GM19463 (cell line): Measurements from ENCODE around the gene DENND1B.
A peak's percentile ranks its signal among the peaks of the same experiment; 100 is the strongest.
"Not testable (repeated sequence)": the region's sequence is repeated elsewhere in the genome, so short reads cannot be mapped to it uniquely, and the experiment has no call there.

ENCODE experiments used
- ATAC-seq: cut with Tn5 transposase; IDR thresholded peaks from one replicate; pipeline ENCODE4 v1.9.1; 2021; ENCODE audit warnings: mild to moderate bottlenecking, moderate library complexity; ENCODE audit not compliant: unreplicated experiment

Gene DENND1B

DNA sequence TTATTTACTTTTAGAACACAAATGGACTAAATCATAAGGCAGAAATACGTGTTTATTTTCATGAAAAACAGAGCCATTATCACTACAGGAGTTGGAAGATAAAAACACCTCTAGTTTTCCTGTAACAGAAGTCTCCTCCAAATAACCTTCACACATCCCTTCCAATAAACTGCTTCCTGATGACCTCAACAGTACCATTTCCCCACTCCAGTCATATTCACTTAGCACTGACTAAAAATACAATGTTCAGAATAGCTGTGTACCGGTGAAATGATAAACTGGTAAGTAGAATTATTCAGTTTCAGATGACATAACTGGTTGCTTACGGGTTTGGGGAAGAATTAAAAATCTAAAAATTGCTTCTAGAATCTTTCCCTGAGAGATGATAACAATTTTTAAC lies 137.9 kb downstream of the DENND1B start:
- ATAC-seq = no peak

DNA sequence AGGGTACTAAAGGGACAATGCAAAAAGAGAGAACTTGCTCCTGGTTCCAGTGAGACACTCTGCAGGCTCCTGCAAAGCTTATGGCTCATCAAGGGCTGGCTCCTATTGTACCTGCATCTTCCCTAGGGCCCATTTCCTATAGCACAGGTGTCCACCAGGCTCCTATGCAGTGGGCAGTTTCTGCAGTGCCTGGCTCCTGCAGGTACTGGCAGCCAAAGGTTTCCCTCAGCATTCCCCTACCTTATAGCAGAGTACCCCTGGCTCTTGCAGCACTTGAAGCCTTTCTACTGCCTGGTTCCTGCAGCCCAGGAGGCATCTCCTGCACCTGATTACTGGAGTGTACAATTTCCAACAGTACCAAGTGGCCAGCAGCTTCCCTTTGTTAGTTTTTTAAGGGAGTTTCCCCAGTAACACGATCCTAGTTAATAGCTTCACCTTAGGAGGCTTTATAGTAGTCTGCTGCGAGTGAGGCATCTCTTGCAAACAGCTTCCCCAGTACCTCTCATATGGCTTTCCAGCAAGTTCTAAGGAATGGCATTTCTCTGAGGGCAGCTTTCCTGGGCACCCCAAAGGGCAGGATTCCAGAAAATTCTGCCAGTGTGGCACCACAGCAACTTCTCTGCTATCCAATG lies 141.7 kb downstream of the DENND1B start:
- no peak for ATAC-seq

DNA sequence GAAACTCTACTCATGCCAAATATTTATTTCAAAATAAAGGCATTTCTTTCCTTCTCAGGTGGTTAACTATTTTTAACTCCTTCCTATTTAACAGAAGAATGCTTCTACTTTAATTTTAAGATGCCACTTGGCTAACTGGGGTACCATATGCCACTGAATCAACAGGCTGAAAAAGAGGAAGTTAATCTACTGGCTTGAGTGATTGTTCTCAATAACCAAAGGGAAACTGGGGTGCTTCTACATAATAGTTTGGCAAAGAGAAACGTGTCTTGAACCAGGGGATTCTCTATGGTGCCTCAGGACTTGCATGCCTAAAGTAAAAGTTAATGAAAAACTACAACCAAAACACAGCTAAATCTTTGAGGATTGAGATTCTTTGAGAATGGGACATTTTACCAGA lies 142.6 kb downstream of the DENND1B start:
- ATAC-seq = no peak

DNA sequence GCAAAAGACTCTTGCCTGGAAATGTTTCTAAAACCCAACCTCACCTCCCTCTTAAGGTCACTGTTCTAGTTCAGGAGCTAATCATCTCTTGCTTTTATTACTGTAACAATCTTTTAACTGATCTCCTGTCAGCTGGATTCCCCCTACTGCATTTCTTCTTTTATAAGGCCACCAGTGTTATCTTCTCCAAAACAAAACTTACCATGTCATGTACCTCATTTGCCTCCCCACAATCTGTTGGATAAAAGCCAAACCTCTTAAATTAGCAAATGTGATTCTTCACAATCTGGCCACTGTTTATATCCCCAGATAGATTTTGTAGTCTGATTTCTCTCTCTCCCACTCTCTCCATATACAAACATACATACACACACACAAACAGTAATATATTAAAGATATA lies 143.3 kb downstream of the DENND1B start:
- no peak for ATAC-seq

DNA sequence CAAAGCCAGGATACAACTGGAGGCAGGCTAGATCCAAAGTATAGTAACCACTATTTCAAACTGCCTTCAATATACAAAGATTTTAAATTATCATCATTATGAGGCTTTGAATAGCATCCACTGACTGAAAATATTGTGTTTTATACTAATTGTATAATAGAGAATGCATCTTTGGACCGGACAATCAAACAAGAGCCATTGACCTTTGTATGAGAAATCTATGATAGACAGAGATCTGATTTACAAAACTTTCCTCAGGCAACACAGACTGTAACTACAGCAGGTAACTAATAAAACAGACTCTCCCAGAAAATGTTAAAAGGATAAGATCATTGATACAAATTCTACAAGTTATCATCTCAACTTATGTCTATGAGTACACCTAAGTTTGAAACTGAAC lies 152.9 kb downstream of the DENND1B start:
- no peak for ATAC-seq

DNA sequence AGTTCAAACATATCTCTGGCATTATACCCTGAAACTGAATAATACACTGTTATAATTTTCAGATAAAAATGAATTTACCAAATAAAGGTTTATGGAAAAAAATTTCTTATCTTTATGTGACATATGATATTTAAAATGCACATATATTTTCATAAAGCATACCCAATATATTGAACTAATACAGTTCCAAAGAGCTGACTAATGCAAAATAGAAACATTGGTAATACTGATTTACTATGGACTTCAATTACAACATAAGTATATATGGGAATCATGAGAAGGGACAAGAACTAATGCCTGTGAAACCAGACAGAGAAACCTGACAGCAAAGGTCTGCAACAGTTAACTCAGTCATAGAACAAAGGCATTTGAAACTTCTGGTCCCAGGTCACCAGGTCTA lies 153.5 kb downstream of the DENND1B start:
- ATAC-seq = no peak

DNA sequence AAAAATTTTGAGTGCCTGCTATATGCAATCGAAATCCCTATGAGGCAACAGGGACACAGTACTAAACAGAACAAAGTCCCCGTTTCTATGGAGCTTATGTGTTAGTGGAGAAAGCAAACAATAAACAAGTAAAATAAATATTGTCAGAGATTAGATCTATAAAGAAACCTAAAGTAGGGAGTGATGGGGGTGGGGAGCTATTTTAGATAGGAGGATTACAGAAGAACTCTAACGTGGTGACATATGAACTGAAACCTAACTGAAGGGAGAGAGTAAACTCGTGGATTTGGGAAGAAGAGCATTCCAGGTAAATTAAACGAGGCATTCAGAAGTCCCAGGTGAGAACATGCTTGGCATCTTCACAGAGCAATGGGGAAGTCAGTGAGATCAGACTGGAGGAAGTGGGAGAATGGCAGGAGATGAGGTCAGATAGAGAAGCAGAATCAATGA lies 154.5 kb downstream of the DENND1B start:
- ATAC-seq = no peak

DNA sequence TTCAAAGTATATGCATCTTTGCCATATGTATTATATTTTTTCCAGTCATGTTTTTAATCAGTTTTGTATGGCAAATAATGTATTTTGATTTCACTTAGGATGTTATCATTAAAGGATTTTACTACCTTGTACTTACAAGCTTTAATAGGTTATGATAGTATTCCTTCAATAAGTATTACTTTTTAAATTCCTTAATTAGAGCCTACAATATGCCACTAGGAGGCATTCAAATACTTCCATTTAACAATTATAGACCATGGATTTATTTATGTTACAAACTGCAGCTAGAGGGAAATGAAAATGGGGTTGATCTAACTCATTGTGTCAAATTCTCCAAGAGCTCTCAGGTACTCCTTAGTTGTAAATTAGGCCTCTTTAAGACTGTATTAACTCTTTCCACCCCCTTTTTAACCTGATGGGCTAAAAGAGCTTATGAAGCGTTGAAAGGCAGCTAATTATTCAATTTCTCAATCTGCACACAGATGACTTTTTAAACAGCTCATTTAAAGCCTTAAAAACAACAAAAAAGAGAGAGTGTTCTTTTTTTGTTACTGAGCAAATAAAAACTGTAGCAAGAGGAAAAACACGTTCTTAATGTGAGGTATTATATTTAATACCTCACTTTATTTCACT lies 156.2 kb downstream of the DENND1B start:
- ATAC-seq = no peak

DNA sequence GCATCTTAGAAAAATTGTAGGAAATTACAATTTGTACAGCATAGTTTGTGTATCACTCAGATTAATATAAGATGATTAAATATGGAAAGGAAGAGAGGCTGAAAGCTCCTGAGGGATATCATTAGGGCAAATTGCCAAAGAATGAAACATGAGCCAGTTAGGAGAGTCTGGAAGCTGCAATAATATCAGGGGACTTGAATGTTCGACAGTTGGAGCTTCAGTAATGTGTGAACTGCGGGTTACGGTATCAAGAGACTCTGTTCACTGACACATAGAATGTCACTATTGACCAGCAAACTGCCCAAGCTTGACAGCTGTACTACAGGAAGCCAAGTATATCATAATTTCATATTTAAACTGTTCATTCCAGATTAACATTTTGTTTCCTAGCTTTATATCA lies 157.2 kb downstream of the DENND1B start:
- ATAC-seq = no peak

DNA sequence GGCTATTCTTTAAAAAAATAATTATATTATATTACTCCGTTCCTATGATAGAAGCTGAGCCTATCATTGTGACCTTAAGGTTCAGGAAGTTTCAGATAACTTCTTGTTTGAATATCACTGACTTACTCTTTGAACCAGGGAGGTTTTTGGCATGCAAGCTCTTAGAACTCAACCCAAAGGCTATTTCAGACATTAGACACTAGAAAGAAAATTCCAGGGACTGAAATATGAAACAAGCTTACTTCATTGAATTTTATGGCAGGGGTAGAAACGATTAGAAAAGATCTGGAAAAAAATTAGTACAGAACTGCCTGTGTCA lies 159.6 kb downstream of the DENND1B start:
- no peak for ATAC-seq

DNA sequence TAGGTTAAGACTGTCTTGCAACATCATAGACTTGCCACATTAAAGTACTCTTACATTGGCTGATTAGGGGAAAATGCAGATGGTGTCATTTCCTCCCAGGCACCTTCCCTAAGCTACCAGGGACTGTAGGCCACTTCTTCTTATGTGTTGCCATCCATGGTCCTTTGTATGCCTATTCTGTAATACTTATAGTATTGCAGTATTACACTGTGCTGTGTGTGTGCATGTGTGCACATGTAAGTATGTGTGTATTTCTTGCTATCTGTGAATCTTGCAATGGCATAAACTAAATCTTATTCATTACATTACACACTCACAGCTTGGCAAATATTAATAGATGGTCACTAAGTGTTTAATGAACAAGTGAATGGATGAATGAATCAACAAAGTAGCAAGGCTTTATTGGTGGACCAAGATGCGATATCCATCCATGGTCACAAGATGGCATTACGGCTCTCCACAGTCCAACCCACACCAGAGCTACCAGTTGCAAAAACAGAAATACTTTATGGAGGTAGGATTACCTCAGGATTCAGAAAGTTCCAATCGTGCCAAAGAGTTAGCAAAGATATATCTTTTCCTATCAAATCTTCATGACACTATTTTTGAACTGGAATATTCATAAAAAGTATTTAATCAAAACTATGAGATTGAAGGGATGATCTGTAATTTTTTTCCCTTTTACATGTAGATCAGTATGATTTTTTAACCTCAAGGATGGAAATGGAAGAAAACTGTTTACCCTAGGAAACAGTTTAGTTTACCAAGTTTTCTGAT lies 160.2 kb downstream of the DENND1B start:
- peak; percentile 73 for ATAC-seq

DNA sequence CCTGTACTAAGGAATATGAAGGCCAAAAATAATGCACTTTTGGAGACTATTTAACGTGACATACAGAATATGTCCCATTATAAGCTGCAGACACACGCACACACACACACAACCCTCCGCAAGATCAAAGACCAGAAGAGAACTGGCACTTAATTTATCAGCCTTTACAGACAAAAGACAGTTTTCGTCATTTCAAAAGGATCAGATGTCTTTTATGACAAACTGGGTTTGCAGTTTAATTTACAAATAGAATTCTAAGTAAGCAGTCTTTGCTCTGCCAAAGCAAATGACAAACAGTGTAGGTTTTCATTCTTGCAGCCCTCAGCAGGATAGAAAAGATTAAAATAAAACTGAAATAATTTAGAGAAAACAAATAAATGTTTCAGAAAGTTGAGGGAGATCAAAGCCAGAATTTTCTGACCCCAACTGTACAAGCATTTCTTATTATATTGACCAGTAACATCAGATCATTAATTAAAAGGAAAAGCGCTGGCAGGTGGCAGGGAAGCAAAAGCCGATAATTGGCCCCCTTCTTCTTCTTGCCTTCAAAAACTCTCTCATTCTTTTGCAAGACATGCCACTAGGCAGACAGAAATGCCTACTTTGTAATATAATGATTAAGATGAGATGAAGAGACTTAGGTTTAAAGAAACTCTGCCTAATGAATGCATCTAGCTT lies 169.0 kb downstream of the DENND1B start:
- ATAC-seq = no peak

DNA sequence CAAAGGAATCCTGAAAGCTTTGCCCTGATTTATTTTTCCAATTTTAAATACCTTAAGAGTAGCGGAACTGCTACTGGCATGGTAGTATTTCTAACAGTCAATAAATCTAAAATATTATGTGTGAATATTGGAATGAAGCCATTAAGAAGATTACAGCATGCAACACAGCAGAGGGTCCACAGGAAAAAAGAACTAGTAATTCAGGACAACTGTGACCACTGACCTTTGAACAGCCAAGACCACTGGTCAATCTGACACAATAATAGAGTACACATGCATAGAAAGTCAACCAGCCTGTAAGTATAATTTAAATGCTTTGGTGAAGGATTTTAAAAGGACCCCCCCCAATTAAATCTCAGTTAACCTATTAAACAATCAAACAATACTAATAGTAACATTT lies 171.0 kb downstream of the DENND1B start:
- ATAC-seq = no peak

DNA sequence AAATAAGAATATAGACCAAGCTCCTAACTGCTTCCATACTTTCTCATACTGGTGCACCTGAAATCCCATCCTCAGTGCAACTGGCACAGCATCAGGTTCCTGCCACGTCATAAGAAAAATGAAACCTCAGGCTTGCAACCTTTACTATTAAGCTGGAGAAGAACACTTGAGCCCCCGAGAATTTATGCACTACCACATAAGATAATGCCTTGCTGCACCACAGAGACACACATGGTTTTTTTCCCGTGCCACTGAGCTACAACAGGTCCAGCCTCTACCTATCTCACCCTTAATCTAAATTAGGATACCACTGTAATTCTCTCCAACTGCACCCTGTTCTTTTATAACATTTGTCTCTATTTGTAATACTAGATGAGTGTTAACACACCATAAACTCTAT lies 174.5 kb downstream of the DENND1B start:
- ATAC-seq = no peak

DNA sequence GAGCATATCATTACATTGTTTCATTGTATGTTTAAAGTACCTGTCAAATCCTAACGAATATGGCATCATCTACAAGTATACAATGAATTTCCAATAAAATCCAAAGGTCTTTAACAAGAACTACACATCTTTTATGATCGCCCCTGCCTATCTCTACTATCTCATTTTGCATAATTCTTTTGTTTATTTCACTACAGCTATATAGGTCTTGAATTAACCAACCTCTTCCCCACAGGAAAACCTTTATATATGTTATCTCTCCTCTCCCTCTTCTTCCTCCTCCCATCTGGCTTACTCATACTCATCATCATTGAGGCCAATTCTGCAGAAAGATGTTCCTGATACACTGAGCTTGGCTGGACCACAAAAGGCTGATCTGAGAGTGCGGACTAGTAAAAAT lies 175.5 kb downstream of the DENND1B start:
- no peak for ATAC-seq

DNA sequence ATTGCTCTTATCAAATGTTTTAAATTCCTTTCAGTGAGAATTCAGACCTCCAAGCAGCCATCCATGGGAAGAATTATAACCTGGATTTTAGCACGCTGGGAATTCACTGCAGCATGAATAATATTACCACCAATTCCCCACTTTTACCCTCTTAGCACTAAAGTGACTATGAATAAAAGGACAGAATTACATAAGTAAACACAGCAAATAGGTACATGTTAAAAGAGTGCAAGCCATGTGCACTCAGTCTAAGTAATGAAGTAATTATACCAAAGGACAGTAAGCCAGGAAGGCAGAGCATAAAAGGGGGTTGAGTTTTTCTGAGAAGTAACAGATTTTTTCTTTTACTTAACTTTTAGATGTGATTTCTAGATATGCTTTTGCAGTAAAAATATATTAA lies 176.3 kb downstream of the DENND1B start:
- no peak for ATAC-seq

DNA sequence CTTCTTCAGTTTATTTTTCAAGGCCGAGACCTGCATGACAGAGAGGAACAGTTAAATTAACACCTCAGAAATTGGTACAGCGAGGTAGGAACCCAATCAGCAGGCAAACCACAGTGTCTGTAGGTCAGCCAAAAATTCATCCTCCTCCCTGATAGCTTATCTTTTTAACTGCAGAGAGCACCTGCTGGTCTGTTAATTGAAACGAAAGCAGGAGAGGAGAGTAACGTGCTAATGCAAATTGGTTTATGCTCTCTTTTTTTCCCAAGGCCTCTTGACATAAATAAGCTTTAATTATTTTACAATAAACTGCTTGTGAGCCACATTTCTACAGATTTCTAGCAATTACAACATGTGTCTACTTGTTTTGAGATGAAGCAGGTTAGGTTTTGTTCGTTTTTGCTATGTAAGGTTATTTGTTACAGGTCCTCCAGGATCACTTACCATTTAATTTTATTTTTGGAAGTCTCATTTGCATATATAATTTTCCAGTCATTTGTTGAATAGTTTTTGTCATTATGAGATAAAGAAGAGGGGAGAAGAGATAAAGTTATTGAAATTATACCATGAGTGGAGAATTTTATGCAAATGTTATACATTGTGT lies 179.9 kb downstream of the DENND1B start:
- ATAC-seq = no peak

DNA sequence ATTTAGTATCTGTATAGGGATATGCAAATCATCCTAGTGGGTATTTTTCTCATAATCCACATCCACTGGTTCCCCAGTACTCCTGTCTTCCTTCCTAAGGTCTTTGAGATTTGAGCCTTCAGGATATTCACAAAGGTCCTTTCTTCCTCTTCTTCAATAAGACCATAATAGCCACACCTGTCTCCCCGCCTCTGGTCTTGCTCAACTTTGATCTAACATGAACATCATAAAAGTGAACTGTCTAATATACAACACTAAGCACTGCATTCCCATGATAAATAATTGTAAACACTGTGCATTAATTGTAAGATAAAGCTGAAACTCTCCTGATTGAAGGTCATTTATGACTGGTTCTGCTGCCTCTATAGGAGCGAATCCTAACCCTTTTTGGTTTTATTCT lies 184.6 kb downstream of the DENND1B start:
- no peak for ATAC-seq

DNA sequence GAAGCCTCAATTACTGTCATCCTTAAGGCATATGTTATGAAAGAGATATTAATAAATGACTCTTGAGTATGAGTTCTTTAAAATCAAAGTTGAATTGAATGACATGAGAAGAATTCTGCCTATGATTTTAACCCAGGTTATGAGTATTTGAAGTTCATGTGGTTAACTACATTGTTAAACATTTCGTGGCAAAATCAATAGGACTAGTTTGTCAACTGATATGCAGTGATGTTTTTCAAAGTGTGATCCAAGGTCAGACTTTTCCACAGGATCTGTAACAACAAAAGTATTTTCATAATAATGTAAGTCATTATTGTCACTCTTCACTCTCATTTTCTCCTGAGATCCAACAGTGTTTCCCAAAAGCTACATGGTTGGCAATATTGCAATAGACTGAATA lies 189.5 kb downstream of the DENND1B start:
- no peak for ATAC-seq

DNA sequence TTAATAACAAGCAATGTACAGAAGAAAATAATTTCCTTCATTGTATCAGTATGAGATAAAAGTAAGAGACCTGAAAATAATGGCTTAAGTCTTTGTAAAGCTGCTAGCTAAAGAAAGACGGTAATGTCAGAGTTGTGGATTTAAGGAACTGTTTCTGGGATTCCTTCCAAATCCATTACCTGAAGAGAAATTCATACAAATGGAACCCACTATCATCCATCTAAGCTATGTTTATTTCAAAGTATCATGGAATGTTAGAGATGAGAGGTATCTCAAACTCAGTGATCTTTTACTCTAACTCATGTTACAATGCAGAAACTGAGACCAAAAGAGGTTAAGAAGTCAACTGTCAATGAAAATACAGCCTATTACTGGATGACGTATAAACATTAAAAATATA lies 197.7 kb downstream of the DENND1B start:
- no peak for ATAC-seq

DNA sequence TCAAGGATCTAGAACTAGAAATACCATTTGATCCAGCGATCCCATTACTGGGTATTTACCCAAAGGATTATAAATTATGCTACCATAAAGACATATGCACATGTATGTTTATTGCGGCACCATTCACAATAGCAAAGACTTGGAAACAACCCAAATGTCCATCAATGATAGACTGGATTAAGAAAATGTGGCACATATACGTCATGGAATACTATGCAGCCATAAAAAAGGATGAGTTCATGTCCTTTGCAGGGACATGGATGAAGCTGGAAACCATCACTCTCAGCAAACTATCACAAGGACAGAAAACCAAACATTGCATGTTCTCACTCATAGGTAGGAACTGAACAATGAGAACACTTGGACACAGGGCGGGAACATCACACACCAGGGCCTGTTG lies 199.7 kb downstream of the DENND1B start:
- not testable (repeated sequence) for ATAC-seq
